ENCODE data around the gene TKFC.

GRCh38 chr11:61328351-61328750 is 4.7 kb upstream of the TKFC start:
- TF ChIP-seq, protein P1, sequence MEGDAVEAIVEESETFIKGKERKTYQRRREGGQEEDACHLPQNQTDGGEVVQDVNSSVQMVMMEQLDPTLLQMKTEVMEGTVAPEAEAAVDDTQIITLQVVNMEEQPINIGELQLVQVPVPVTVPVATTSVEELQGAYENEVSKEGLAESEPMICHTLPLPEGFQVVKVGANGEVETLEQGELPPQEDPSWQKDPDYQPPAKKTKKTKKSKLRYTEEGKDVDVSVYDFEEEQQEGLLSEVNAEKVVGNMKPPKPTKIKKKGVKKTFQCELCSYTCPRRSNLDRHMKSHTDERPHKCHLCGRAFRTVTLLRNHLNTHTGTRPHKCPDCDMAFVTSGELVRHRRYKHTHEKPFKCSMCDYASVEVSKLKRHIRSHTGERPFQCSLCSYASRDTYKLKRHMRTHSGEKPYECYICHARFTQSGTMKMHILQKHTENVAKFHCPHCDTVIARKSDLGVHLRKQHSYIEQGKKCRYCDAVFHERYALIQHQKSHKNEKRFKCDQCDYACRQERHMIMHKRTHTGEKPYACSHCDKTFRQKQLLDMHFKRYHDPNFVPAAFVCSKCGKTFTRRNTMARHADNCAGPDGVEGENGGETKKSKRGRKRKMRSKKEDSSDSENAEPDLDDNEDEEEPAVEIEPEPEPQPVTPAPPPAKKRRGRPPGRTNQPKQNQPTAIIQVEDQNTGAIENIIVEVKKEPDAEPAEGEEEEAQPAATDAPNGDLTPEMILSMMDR (IDR thresholded peaks at IDR 0.05; ENCODE audit: poor library complexity), result no peak
- TF ChIP-seq EZH2 (IDR thresholded peaks at IDR 0.05; ENCODE audit: borderline replicate concordance) (no peak), EZH2phosphoT487 (IDR thresholded peaks at IDR 0.05; ENCODE audit: low read depth, severe bottlenecking, unreplicated experiment) (no peak)

Data from hepatocyte (in vitro differentiated cells).